Hepatocyte (in vitro differentiated cells): ENCODE data around the gene SLC35F6. TPM values are rescaled to one million over a fixed set of nuclear protein-coding genes. Genes with fewer than 3 reads are reported as not detected.

Source experiments
- DNase-seq: peaks from one replicate; pipeline ENCODE4 v3.0.0-alpha.2; 2016; ENCODE audit warnings: low spot score
- H2AFZ ChIP-seq: fragments of 200-600 bp; sonication (generic); 2 replicates; pipeline ENCODE4 v1.6.0; 2016; ENCODE audit warnings: antibody characterized with exemption, mild to moderate bottlenecking
- H3K27ac ChIP-seq: fragments of 200-600 bp; sonication (generic); 2 replicates; pipeline ENCODE4 v1.5.1; 2016; ENCODE audit warnings: mild to moderate bottlenecking
- H3K27me3 ChIP-seq: fragments of 200-600 bp; sonication (generic); 2 replicates; pipeline ENCODE4 v1.6.1; 2016
- H3K36me3 ChIP-seq: fragments of 200-600 bp; sonication (generic); replicated peaks from 2 replicates; pipeline ENCODE4 v1.5.1; 2016; ENCODE audit warnings: low read depth; ENCODE audit not compliant: insufficient read depth
- H3K4me1 ChIP-seq: fragments of 200-600 bp; sonication (generic); 2 replicates; pipeline ENCODE4 v1.5.1; 2016; ENCODE audit warnings: mild to moderate bottlenecking, moderate library complexity; ENCODE audit not compliant: insufficient read depth
- H3K4me2 ChIP-seq: fragments of 200-600 bp; sonication (generic); 2 replicates; pipeline ENCODE4 v1.6.0; 2016
- H3K4me3 ChIP-seq: fragments of 200-600 bp; sonication (generic); 2 replicates; pipeline ENCODE4 v1.5.1; 2016; ENCODE audit warnings: mild to moderate bottlenecking
- H3K79me2 ChIP-seq: fragments of 200-600 bp; sonication (generic); 2 replicates; pipeline ENCODE4 v1.6.0; 2017; ENCODE audit warnings: mild to moderate bottlenecking
- H3K9me2 ChIP-seq: fragments of 200-600 bp; sonication (generic); replicated peaks from 2 replicates; pipeline ENCODE4 v1.6.0; 2017; ENCODE audit warnings: mild to moderate bottlenecking; ENCODE audit not compliant: insufficient read depth
- H3K9me3 ChIP-seq: fragments of 200-600 bp; sonication (generic); 2 replicates; pipeline ENCODE4 v1.5.1; 2016; ENCODE audit warnings: low read depth, mild to moderate bottlenecking
- H4K20me1 ChIP-seq: fragments of 200-600 bp; sonication (generic); 2 replicates; pipeline ENCODE4 v1.6.0; 2016; ENCODE audit warnings: mild to moderate bottlenecking; ENCODE audit not compliant: insufficient read depth, poor library complexity, severe bottlenecking
- CTCF ChIP-seq: fragments of 200-600 bp; sonication (generic); IDR thresholded peaks from 2 replicates; pipeline ENCODE4 v1.5.1; 2016; ENCODE audit warnings: antibody characterized with exemption, mild to moderate bottlenecking; ENCODE audit not compliant: poor library complexity
- EZH2 ChIP-seq: fragments of 200-600 bp; sonication (generic); IDR thresholded peaks from 2 replicates; pipeline ENCODE4 v1.6.1; 2016; ENCODE audit warnings: antibody characterized with exemption, mild to moderate bottlenecking, borderline replicate concordance
- EZH2phosphoT487 ChIP-seq: fragments of 200-600 bp; sonication (generic); IDR thresholded peaks from one replicate; pipeline ENCODE4 v1.6.1; 2018; ENCODE audit warnings: antibody characterized with exemption, mild to moderate bottlenecking, low read depth, moderate library complexity; ENCODE audit not compliant: unreplicated experiment, severe bottlenecking
- WGBS: methylation state at CpG from one replicate; pipeline ENCODE4 v1.1.6; 2016; ENCODE audit warnings: low lambda C conversion rate; ENCODE audit errors: missing lambda C conversion rate; 5-methylcytosine and 5-hydroxymethylcytosine counted together
- polyA plus RNA-seq: library from polyadenylated mRNA; unstranded; fragments of >200 nt; fragmentation: Nextera tagmentation; extraction: Ambion mirVana; gene quantifications from 2 replicates; pipeline ENCODE4 v1.2.1, GENCODE V29; 2016
- total RNA-seq: library from RNA; depleted of rRNA; stranded (reverse); fragments of >200 nt; gene quantifications from 2 replicates; pipeline ENCODE4 v1.2.3, GENCODE V29; 2014

Gene SLC35F6
- total and polyA plus RNA-seq, 2 experiments from 2014 or later = 16.6 to 30.2 TPM

DNA sequence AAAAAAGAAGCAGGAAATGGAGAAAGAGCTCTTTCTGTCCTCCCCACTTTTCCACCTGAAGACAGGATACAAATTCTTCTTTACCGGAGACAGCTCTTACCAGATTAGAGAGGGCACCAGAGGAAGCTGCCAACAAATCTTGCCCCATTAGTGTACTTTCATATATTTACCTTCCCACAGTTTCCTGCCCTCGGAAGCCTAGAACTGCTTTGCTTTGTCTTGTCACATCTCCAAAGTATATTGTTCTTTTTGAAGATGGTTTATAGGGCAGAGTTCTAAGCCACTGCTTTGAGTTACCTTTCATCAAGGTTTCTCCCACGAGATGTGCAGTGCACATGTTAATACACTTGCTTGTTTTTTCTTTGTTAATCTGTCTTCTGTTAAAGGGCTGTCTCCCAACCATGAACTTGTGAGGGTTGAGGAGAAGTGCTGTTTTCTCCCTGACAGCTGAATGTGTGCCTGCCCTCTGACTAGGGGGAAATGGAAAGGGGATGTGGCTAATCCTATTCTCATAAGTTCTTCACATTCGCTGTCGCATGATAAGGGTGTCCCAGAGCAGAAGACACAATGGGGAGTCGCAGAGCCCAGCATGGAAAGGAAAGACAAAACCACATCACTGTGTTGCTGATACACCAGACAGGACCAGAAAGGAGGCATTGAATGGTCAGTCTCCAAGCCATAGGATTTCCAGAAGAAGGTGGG, 45.9 kb downstream of the SLC35F6 start:
- TF ChIP-seq CTCF (no peak), EZH2phosphoT487 (no peak), EZH2 (no peak)
- no peaks in the 10 kb centered on the region for H3K4me1 ChIP-seq
- H3K27ac ChIP-seq = no peak overlapping the region
- H3K4me3 ChIP-seq = no peak overlapping the region
- no peaks in the 10 kb centered on the region for H3K9me2 ChIP-seq
- no peaks in the 10 kb centered on the region for H3K27me3 ChIP-seq
- no peaks in the 10 kb centered on the region for H4K20me1 ChIP-seq
- H2AFZ ChIP-seq = no peak overlapping the region
- no peak for DNase-seq
- H3K36me3 ChIP-seq = no peaks in the 10 kb centered on the region
- WGBS = 76% methylated on average over 6 of the region's 6 CpGs
- H3K9me3 ChIP-seq = no peaks in the 10 kb centered on the region
- no peak overlapping the region for H3K4me2 ChIP-seq
- H3K79me2 ChIP-seq = no peaks in the 10 kb centered on the region

- no peaks in the 10 kb centered on the region for H4K20me1 ChIP-seq
- no peak for TF ChIP-seq EZH2phosphoT487
- no peak for TF ChIP-seq EZH2
- TF ChIP-seq CTCF = no peak
- no peaks in the 10 kb centered on the region for H3K27me3 ChIP-seq
- no peaks in the 10 kb centered on the region for H3K9me3 ChIP-seq
- no peaks in the 10 kb centered on the region for H3K9me2 ChIP-seq
- H2AFZ ChIP-seq = no peak overlapping the region
- H3K4me2 ChIP-seq = no peak overlapping the region
- no peaks in the 10 kb centered on the region for H3K36me3 ChIP-seq
- DNase-seq = no peak
- WGBS = 83% methylated on average over 8 of the region's 8 CpGs
- no peak overlapping the region for H3K4me3 ChIP-seq
- no peaks in the 10 kb centered on the region for H3K79me2 ChIP-seq
- H3K4me1 ChIP-seq = no peaks in the 10 kb centered on the region
- H3K27ac ChIP-seq = no peak overlapping the region
Measured at GRCh38 chr2:26811261-26811660, 47.2 kb downstream of the SLC35F6 start.

DNA sequence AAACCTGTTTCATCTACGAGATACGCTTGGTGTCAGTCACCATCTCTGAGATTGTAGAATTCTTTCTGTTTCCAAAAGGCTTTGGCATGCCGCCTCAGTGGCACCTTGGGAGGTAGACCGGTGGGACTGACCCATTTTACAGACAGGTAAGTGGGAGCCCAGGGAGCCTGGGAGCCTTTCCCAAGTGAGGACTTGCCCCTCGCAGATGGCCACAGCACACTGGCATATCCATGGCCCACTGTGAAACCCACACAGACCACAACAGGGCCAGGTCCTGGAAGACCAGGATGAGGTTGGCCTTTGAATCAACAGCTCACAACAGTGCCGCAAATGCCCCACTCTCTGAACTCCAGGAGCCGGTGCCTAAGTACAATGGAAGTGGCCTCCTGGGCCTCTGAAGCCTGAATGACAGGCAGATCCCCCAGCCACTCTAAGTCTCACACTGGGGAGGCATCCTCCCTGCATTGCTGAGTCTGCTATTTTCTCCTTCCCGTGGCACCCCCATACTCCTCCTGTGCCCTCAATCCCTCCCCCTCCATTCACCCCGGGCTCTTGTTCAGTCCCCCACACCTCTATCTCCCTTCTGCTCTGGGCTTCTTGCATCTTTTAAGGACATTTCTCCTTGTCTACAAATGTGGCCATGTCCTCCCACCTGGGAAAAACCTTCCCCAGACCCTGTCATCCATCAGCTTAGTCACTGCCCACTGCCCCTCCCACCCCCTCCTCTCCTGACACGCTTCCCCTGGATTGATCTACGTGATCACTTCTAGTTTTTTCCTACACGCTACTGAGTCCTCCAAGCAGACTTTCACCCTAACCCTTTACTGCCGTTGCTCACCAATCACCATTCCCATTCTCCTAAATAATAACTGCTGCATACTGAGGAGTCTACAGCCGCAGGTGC, 48.0 kb downstream of the SLC35F6 start:
- no peaks in the 10 kb centered on the region for H3K9me2 ChIP-seq
- H3K27ac ChIP-seq = no peak overlapping the region
- WGBS = 83% methylated on average over 14 of the region's 14 CpGs
- TF ChIP-seq CTCF (no peak), EZH2phosphoT487 (no peak), EZH2 (no peak)
- H4K20me1 ChIP-seq = no peaks in the 10 kb centered on the region
- H2AFZ ChIP-seq = no peak overlapping the region
- no peaks in the 10 kb centered on the region for H3K4me1 ChIP-seq
- no peak overlapping the region for H3K4me3 ChIP-seq
- no peaks in the 10 kb centered on the region for H3K79me2 ChIP-seq
- H3K4me2 ChIP-seq = no peak overlapping the region
- H3K36me3 ChIP-seq = no peaks in the 10 kb centered on the region
- no peaks in the 10 kb centered on the region for H3K27me3 ChIP-seq
- no peaks in the 10 kb centered on the region for H3K9me3 ChIP-seq
- no peak for DNase-seq
